HG03442 (cell line): ENCODE measurements around the gene FBLN2.

Source experiments
- ATAC-seq: cut with Tn5 transposase; IDR thresholded peaks from one replicate; pipeline ENCODE4 v1.9.1; 2021; ENCODE audit warnings: mild to moderate bottlenecking, moderate library complexity; ENCODE audit not compliant: unreplicated experiment

The FBLN2 gene

DNA sequence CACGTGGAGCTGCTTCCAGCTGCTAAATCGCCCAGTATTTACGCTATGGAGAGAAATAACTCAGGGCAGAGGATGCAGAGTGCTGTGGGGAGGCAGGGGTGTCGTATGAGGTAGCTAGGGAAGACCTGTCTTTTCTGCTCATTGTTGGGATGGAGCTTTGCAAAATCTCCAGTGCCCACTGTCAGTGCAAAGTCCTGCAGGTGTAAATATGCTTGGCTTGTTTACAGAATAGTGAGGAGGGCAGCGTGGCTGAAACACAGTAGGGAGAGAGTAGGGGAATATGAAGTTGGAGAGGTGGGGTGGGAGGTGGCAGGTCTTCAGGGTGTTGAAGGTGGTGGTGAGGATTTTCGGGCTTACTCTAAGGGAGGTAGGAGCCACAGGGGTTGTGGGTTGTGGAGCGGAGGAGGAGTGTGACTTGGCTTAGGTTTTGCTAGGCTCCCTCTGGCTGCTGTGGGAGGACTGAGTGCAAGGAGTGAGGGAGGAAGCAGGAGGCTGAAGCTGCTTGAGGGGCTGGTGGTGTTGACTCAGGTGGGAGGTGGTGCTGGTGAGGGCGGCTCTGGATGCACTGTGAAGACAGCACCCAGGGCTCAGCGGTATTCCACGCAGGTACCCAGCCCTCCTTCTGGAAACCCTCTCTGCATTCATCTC lies 125.7 kb downstream of the FBLN2 start:
- no peak for ATAC-seq

- ATAC-seq = no peak
These were observed 127.6 kb downstream of the FBLN2 start for GRCh38 chr3:13676356-13677017.

DNA sequence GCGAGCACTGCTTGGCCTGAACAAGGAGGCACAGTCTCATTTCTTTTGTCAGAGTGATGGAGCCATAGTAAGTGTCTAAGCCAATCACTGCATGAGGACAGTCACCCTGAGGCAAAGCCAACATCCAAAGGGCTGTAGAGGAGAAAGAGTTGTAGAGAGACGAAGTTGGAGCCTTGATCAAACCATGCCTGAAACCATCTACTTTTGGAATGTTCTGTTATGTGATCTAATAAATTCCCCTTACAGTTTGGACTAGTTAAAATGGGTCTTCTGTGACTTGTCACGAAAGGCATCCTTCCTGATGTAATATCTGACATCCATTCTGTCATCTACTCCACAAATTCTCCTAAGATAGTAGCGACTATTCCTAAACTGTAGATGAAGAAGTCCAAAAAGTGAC lies 128.3 kb downstream of the FBLN2 start:
- no peak for ATAC-seq

DNA sequence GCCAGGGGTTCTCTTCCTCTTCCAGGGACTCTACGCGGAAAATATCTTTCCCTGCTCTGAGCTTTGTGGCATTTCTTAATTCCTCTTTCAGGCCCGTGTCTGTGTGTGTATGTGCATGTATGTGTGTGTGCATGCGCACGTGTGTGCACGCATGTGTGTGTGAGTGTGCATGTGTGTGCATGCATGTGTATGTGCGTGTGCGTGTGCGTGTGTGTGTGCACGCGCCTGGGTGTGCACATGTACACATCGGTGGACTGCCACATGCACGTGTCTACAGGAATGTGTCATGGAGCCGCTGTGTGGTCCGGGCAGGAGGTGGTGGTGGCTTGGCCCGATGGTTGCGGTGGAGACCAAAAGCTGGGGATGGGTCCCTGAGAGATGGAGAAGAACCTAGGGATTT lies 133.0 kb downstream of the FBLN2 start:
- no peak for ATAC-seq

- ATAC-seq = no peak
These were observed 133.5 kb downstream of the FBLN2 start for GRCh38 chr3:13682331-13683013.

DNA sequence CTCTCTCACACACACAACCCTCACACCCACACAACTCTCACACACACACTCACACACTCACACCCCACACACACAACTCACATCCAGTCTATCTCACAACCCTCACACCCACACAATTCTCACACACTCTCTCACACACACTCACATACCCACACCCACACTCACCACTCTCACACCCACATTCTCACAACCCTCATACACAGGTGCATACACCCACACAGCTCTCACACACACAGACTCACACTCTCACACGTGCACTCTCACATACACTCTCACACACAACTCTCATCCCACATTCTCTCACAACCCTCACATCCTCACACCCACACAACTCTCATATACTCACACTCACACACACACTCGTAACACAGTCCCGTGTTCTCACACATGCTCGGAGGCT lies 134.4 kb downstream of the FBLN2 start:
- no peak for ATAC-seq

DNA sequence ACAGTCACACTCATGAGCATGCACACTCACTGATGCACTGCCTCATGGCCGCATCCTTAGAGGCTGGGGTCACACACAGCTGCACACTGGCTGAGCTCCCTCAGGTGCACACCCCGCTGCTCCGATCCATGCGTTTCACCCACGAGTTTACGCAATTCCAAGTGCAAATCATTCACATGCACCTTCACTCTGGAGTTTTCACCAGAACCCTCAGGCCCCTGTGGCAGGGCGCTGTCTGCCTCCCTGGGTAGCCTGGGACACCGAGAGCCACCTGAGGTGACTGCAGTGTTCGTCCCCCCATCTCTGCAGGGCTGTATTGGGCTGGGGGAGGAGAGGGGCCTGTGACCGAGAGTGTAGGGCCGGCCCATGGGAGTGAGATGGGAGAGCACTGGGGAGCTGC lies 134.8 kb downstream of the FBLN2 start:
- ATAC-seq = no peak

DNA sequence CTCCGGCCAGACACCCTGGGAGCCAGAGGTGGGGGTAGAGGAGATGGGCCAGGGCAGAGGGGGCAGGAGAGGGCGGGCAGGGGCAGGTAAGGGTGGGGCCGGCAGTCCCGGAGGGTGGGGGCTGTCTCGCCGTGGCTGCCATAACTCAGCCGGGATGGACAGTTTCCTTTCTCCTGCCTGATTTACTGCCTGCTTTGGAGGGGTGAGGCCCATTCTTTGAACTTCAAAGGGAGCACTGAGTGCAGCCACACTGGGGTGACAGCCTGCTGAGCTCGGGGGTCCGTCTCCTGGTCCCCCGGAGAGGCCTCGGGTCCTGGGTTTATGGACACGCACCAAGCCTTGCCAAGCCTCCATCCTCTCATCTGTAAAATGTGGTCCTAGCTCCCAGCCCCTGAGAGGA lies 135.4 kb downstream of the FBLN2 start:
- no peak for ATAC-seq

DNA sequence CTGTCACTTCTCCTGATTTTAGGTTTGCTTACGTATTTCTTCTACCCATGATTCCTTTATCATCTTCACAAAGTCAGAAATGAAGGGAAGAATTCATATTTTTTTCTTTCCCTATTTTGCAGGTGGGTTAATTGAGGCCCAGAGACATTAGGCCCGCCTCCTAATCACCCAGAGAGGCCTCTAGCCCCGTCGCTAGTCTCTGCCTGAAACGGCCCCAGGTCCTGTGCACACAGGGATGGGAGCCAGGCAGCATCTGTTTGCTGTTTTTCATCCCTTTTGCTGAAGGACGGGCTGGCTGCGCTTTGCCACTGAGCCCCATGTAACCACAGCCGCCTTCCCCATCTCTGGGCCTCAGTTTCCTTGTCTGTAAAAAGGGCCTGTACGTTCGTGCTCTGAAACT lies 135.9 kb downstream of the FBLN2 start:
- ATAC-seq = no peak

DNA sequence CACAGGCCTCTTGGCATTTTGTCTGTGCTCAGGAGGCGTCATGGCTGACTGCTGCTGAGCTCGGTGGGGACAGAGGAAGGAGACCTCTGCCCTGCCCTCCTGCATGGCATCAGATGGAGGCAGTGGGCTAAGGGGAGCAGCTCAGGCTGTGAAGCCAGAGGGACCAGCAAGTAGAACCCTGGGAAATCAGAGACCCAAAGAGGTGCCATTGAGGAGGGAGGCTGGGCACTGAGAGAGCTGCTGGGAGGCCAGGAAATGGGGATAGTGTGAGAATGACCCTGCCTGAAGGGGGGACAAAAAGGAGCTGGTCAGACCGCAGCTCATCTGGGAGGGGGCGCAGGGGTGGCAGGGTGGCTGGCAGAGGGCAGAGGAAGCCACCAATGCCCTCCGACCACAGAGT lies 136.8 kb downstream of the FBLN2 start:
- ATAC-seq = no peak

- ATAC-seq = no peak
These were observed 137.6 kb downstream of the FBLN2 start for GRCh38 chr3:13686367-13687160.

- ATAC-seq = no peak
These were observed 138.6 kb downstream of the FBLN2 start for GRCh38 chr3:13687517-13687943.
